ENCODE results near the gene XIRP2.
"Not testable (repeated sequence)": the region's sequence is repeated elsewhere in the genome, so short reads cannot be mapped to it uniquely, and the experiment has no call there.

Gene XIRP2

GRCh38 chr2:167198576-167198975 is 310.3 kb downstream of the XIRP2 start:
- DNase-seq: no peak

DNA sequence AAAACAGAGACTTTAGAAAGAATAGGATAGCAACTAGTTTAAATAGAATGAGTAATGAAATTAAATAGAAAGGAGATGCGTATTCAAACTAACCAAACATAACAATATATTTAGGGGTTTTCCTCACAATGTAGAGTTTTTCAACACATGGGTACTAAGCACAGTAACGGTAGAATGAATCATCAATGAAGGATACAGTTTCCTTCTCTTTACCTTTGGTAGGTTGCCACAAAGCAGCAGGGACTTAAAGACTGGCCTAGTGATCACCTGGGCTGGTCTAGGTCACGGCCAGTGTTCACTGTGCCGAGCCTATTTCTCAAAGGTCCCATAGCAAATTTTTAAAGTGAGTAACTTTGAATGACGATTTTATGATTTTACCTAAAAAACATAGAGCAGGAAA is 311.7 kb downstream of the XIRP2 start:
- DNase-seq: no peak

DNA sequence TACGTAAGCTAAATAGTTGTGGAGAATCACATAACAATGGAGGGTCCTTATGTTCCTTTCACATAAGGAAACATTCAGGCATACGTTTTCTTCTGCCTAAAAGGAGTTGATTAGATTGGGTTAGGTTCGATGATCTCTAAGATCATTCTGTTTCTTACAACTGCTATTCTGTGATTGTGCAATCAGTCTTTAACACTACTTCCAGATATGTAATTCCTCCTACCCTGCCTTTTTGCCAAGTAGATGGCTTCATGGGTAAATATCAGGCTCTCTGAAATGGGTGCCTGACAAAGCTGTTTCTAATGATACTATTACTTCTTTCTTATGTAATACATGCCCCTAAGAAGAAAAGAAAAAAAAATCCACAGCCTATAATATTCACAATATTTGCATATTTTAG is 321.5 kb downstream of the XIRP2 start:
- DNase-seq: no peak

DNA sequence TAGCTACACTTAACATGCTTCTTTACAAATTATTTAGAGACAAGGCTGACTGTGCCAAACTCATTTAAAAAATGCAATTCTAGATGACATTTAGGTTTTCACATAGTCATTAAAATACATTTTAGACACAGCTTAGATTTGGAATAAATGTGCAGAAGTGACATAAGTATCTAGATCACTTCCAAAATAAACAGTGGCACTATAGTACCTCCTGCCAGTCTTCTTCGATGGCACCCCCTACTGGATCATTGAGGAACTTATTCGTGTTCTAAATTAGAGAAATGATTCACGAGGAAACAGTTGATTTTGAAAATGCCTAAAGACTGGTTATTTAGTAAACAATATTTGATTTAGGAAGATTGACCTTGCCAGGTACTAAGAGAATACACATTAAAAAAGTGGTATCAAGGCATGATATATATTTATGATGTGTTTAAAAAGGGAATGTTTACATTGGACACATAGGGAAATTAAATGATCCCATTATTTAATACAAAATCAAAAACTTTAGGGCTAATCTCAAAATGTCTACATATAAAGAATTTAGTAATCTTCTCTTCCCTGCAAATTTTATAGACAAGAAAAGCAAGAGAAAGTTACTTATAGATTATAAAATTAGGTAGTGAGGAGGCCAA is 323.9 kb downstream of the XIRP2 start:
- DNase-seq: no peak

DNA sequence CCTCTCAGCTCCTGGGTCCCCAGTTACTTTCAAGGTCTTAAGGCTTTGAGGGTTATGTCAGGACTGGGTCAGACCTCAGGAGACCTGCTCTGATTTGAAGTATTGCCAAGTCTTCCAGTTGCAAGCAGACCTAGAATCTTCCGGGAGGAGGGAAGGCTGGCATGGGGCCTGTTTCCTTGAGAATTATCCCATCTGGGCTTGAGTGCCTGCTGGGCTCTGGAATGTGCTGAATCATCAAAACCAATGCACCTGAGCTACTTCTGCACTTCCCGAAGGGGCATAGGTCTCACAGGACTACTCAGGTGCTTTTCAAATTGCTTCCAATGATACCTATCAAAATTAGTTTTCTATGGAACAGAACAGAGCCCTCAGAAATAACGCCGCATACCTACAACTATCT is 327.3 kb downstream of the XIRP2 start:
- no peak for DNase-seq

DNA sequence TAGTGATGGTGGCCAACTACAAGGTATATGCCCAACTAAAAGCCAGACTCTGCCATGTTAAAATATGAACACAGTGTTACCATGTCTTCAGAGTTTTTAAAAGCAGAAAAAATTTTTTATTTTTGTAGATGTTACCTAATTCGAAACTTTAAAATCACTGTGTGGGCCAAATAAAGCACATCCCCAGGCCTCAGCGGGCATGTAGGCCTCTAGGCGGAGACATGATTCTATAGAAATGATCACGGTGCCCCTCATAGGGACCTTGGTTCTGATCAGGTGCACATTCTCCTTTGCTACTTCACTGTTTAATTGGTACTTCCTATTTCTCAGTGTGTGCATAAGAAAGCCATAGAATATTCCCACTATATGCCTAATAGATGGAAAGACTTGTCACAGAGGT is 349.2 kb downstream of the XIRP2 start:
- no peak for DNase-seq

DNA sequence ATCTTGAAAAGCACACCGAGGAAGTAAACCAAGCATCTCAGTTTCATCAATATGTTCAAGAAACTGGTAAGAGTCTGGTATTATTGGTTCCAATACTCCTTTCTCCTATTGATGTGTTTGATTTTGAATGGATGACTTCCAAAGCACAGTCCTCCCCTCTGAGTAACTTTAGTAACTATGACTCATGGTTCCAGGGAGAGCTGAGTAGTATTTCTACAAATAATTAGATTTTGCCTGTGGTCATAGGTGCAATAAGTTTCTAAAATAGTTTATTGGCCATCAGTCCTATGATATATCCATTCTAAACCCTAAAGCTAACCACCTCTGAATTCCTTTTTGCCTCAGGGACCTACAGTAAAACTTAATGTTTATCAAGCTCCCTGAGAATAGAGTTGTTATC is 352.4 kb downstream of the XIRP2 start:
- no peak for DNase-seq

DNA sequence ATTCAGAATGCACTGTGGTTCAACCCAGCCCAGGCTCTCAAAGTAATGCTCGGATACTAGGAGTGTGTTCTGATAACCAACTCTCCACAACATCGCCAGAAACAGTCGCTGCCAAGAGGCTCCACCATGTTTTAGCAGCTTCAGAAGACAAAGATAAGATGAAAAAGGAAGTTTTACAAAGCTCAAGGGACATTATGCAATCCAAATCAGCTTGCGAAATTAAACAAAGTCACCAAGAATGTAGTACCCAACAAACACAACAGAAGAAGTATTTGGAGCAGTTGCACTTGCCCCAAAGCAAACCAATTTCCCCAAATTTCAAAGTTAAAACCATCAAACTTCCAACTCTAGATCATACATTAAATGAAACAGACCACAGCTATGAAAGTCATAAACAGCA is 360.9 kb downstream of the XIRP2 start:
- DNase-seq: no peak

DNA sequence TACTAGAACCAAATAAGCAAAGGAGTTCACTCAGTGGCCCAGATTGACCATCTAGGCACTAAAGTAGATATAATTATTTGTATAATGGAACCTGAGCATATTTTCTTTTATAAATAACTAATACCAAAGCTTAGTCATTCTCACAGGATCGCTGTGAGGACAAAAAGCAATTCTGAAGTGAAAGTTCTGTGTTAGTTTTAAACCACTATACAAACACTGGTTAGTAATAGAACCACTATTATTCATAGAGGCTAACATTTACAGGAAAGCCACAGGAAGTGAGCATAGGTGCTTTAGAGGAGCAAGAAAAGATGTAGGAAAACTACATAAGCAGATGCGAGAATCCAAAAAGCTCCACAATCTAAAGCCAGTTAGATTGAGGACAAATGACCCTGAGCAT is 364.7 kb downstream of the XIRP2 start:
- no peak for DNase-seq

GRCh38 chr2:167254721-167255120 is 366.4 kb downstream of the XIRP2 start:
- DNase-seq: no peak

DNA sequence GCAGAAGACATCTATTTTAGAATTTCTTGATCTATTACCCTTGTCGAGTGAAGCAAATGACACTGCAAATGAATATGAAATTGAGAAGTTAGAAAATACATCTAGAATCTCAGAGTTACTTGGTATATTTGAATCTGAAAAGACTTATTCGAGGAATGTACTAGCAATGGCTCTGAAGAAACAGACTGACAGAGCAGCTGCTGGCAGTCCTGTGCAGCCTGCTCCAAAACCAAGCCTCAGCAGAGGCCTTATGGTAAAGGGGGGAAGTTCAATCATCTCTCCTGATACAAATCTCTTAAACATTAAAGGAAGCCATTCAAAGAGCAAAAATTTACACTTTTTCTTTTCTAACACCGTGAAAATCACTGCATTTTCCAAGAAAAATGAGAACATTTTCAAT is 370.4 kb downstream of the XIRP2 start:
- DNase-seq: no peak

DNA sequence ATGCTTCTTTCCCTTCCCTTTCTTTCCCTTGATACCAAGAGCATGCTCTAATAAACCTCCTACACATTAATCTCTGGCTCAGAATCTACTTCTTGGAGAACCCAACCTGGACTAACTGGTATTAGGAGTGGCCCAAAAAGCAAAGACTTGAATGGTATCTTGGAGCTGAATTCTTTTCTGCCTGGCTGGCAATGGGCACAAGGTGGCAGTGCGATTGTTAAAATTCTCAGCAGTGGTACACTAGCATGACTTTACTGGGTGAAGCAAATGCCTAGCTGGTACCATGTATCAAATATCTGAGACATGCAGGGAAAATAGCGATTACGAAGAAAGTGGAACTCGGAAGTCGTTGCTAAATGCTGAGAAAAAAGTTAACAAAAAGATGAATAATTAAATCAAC is 376.1 kb downstream of the XIRP2 start:
- no peak for DNase-seq

DNA sequence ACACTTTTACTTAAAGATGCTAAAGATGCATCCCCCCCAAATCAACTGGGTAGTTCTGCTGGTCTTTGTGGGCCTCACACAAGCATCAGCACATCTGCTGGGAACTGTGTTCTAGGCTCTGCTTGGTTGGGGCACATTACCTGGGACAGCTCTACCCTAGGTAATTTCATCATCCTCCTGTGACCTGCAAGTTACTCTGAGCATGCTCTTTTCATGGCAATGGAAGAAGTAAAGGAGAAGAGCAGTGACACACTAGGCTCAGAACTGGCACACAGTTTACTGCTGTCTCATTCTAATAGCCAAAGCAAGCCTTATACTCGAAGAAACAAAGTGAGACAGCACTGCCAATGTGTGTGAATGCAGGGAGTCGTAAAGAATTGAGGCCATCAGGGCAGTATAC is 376.7 kb downstream of the XIRP2 start:
- no peak for DNase-seq

DNA sequence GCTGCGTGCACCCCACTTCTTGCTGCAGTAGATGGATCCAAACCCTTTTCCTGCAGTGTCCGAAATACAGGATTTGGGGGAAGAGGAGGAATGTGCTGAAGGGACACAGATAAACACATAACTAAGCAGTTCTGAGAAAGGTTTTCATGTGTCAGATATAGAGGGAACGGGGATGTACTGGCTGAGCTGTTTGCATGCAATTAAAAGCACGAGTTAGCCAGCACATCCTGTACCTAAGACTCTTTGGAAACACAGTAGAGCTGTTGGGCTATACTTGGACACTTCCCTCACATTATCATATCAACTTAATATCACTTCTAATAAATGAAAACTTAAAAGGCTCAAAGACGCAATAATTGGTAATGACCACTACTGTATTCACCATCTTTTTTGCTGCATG is 377.4 kb downstream of the XIRP2 start:
- no peak for DNase-seq

- not testable (repeated sequence) for DNase-seq
Observed at GRCh38 chr2:167268245-167268644, 380.0 kb downstream of the XIRP2 start.

DNA sequence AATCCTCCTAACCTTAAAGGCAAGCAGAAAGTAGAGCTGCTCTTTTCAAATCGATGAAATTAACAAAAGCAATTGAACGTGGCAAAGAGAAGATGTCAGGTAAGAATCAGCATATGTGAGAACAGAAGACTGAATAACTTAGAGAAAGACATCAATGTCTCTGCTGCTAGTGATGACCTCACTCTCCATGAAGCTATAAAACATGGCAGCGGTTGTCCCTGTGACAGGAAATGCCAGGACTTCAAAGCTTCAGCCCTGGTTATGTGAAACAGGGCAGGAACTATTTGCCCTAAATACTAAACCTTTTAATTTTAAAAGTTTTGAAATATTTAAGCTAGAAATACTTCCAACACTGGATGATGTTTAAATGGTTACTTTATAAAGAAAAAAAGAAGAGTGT is 383.7 kb downstream of the XIRP2 start:
- no peak for DNase-seq

GRCh38 chr2:167275046-167275445 is 386.8 kb downstream of the XIRP2 start:
- no peak for DNase-seq

DNA sequence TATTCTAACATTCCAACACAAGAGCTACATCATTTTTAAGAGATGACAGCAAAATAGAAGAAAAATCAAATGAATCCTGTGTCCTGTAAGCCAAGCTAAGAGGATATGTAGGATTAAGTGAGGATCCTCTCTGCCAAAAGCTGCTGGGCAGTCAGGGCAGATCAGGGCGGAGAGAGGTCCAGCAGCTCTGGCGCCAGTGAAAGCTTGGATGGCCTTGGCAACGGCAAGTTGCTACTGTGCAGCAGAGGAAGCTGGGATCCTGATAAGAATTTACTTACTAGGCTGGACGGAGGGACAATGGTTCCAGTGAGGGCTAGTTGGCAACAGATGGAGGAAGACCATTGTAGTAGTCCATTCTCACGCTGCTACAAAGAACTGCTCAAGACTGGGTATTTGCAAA is 391.5 kb downstream of the XIRP2 start:
- no peak for DNase-seq

DNA sequence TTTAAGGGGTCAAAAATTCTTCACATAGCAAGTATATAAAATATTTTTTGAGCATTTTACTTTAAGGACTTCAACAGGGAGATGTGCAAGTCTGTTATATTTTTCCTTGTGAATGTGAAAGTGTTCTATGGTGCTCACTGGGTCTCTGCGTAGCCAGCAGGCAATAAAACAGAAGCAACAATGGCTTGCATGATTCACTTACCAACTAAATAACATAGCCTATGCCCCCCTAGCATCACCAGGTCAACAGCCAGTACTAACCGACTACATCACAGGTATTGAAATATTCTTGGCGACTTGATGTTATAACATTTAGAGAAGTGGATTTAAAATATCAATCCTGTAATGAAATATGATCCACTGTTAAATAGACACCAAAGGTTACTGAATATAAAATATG is 398.9 kb downstream of the XIRP2 start:
- DNase-seq: no peak

GRCh38 chr2:167289651-167290410 is 401.6 kb downstream of the XIRP2 start:
- DNase-seq: no peak

GRCh38 chr2:167292430-167293171 is 404.3 kb downstream of the XIRP2 start, which contains the start of gene B3GALT1:
Gene B3GALT1, plus strand, starts transcription at chr2:167293001.
- peak; percentile 25 for DNase-seq

DNA sequence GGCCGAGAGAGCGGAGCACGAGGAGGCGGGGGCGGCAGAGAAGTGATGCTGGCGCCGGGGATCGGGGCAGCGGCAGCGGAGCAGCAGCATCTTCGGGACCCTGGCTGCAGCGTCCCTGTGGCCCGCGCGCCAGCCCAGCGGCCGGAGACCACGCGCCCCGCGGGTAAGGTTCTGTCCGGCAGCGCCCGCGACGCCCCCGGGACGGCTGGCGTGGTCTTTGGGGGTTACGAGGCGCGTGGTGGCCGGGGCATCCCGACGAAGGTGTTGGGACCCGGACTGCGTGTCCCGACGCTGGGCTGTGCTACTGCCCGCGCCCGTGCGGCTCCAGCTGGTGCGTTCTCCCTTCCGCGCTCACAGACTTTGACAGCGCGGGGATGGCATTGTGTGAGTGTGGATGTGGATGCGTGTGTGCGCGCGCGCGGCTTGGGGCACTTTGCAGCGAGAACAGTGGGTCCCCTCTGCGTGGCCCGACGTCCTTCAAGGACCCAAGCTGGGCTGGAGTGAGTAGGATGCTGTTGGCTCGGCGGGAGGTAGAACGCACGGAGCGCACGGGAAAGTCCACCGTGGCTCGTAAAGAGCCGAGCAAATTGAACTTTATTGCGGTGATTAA is 405.0 kb downstream of the XIRP2 start:
- DNase-seq: peak; percentile 25

GRCh38 chr2:167293943-167294775 is 405.9 kb downstream of the XIRP2 start:
- DNase-seq: no peak

Data from stimulated activated naive CD4-positive, alpha-beta T cell treated with Interleukin-2 at 50 U/mL for 16 hours (primary cell).